HepG2 (cell line): ENCODE data around the gene NOSTRIN. TPM values are rescaled to one million over a fixed set of nuclear protein-coding genes. Genes with fewer than 3 reads are reported as not detected.
A peak's percentile ranks its signal among the peaks of the same experiment; 100 is the strongest.

Experiments
- ATRX ChIP-seq: sonication (generic); formaldehyde crosslinking; IDR thresholded peaks from 2 replicates; pipeline ENCODE4 v1.4.0; 2020; ENCODE audit warnings: missing genetic modification reagents, borderline replicate concordance
- CAMTA2 ChIP-seq: sonication (generic); formaldehyde crosslinking; IDR thresholded peaks from 2 replicates; pipeline ENCODE4 v1.4.0; 2020; ENCODE audit warnings: mild to moderate bottlenecking, missing genetic modification reagents, borderline replicate concordance
- DZIP1 ChIP-seq: sonication (generic); formaldehyde crosslinking; IDR thresholded peaks from 2 replicates; pipeline ENCODE4 v1.5.0; 2020; ENCODE audit warnings: mild to moderate bottlenecking, missing genetic modification reagents
- HNRNPUL1 ChIP-seq: fragments of 200-400 bp; formaldehyde crosslinking; IDR thresholded peaks from 2 replicates; pipeline ENCODE4 v1.6.1; 2017; ENCODE audit warnings: low read depth, mild to moderate bottlenecking, low read length, moderate library complexity
- KAT8 ChIP-seq: IDR thresholded peaks from 2 replicates; pipeline ENCODE4 v1.6.1; 2016; ENCODE audit warnings: missing genetic modification reagents, missing compliant biosample characterization
- KDM5B ChIP-seq: sonication (generic); formaldehyde crosslinking; IDR thresholded peaks from 2 replicates; pipeline ENCODE4 v1.4.0; 2020; ENCODE audit warnings: missing genetic modification reagents, mild to moderate bottlenecking, borderline replicate concordance
- KMT2B ChIP-seq: IDR thresholded peaks from 2 replicates; pipeline ENCODE4 v1.6.1; 2016; ENCODE audit warnings: missing genetic modification reagents, missing compliant biosample characterization
- MAZ ChIP-seq, 2 experiments: sonication (generic) in 1 of 2; formaldehyde crosslinking in 1 of 2; IDR thresholded peaks; 2 replicates each; pipeline versions ENCODE4 v1.5.0 to v1.6.1; 2012 to 2020; ENCODE audit warnings: low read depth in 2 of 2, mild to moderate bottlenecking in 2 of 2, borderline replicate concordance in 1 of 2, improper control_type of control experiment in 1 of 2, low read length in 1 of 2, missing genetic modification reagents in 1 of 2, moderate library complexity in 1 of 2
- MIXL1 ChIP-seq: IDR thresholded peaks from 2 replicates; pipeline ENCODE4 v1.6.1; 2016
- NAIF1 ChIP-seq: sonication (generic); formaldehyde crosslinking; IDR thresholded peaks from 2 replicates; pipeline ENCODE4 v1.5.0; 2020; ENCODE audit warnings: mild to moderate bottlenecking, missing genetic modification reagents, borderline replicate concordance
- NFATC3 ChIP-seq: sonication (generic); formaldehyde crosslinking; IDR thresholded peaks from 2 replicates; pipeline ENCODE4 v1.5.1; 2020; ENCODE audit warnings: mild to moderate bottlenecking, missing genetic modification reagents
- NFYC ChIP-seq: IDR thresholded peaks from 2 replicates; pipeline ENCODE4 v1.6.1; 2016; ENCODE audit warnings: missing genetic modification reagents, missing compliant biosample characterization
- NR0B2 ChIP-seq: sonication (generic); formaldehyde crosslinking; IDR thresholded peaks from 2 replicates; pipeline ENCODE4 v1.4.0; 2020; ENCODE audit warnings: mild to moderate bottlenecking, missing genetic modification reagents
- TBX2 ChIP-seq: sonication (generic); formaldehyde crosslinking; IDR thresholded peaks from 2 replicates; pipeline ENCODE4 v1.5.0; 2020; ENCODE audit warnings: missing genetic modification reagents, mild to moderate bottlenecking, borderline replicate concordance
- TEAD2 ChIP-seq: sonication (generic); formaldehyde crosslinking; IDR thresholded peaks from 2 replicates; pipeline ENCODE4 v1.9.0; 2021; ENCODE audit warnings: missing genetic modification reagents
- THAP8 ChIP-seq: sonication (generic); formaldehyde crosslinking; IDR thresholded peaks from 2 replicates; pipeline ENCODE4 v1.5.1; 2020; ENCODE audit warnings: missing genetic modification reagents, mild to moderate bottlenecking, borderline replicate concordance
- YEATS4 ChIP-seq: sonication (generic); formaldehyde crosslinking; IDR thresholded peaks from 2 replicates; pipeline ENCODE4 v1.4.0; 2020; ENCODE audit warnings: missing genetic modification reagents, borderline replicate concordance
- ZFP82 ChIP-seq: sonication (generic); formaldehyde crosslinking; IDR thresholded peaks from 2 replicates; pipeline ENCODE4 v1.5.1; 2020; ENCODE audit warnings: mild to moderate bottlenecking, missing genetic modification reagents, borderline replicate concordance
- ZFY ChIP-seq: sonication (generic); formaldehyde crosslinking; IDR thresholded peaks from 2 replicates; pipeline ENCODE4 v1.4.0; 2020; ENCODE audit warnings: missing genetic modification reagents
- ZNF232 ChIP-seq: sonication (generic); formaldehyde crosslinking; IDR thresholded peaks from 2 replicates; pipeline ENCODE4 v1.4.0; 2020; ENCODE audit warnings: missing genetic modification reagents, borderline replicate concordance
- ZNF30 ChIP-seq: sonication (generic); formaldehyde crosslinking; IDR thresholded peaks from 2 replicates; pipeline ENCODE4 v1.5.0; 2020; ENCODE audit warnings: mild to moderate bottlenecking, missing genetic modification reagents
- ZNF354B ChIP-seq: sonication (generic); formaldehyde crosslinking; IDR thresholded peaks from 2 replicates; pipeline ENCODE4 v1.8.0; 2022; ENCODE audit warnings: mild to moderate bottlenecking, missing genetic modification reagents
- ZNF446 ChIP-seq: sonication (generic); formaldehyde crosslinking; IDR thresholded peaks from 2 replicates; pipeline ENCODE4 v1.5.0; 2020; ENCODE audit warnings: mild to moderate bottlenecking, missing genetic modification reagents
- ZNF598 ChIP-seq: sonication (generic); formaldehyde crosslinking; IDR thresholded peaks from 2 replicates; pipeline ENCODE4 v1.5.1; 2020; ENCODE audit warnings: mild to moderate bottlenecking, missing genetic modification reagents, borderline replicate concordance
- ZNF614 ChIP-seq: IDR thresholded peaks from 2 replicates; pipeline ENCODE4 v1.6.1; 2018; ENCODE audit warnings: missing biosample characterization, missing genetic modification reagents, inconsistent platforms, borderline replicate concordance
- ZNF790 ChIP-seq: sonication (generic); formaldehyde crosslinking; IDR thresholded peaks from 2 replicates; pipeline ENCODE4 v1.8.0; 2022; ENCODE audit warnings: missing genetic modification reagents, mild to moderate bottlenecking, borderline replicate concordance
- ZSCAN30 ChIP-seq: sonication (generic); formaldehyde crosslinking; IDR thresholded peaks from 2 replicates; pipeline ENCODE4 v1.5.0; 2020; ENCODE audit warnings: mild to moderate bottlenecking, missing genetic modification reagents
- polyA plus RNA-seq, 8 experiments: library from polyadenylated mRNA; depleted of rRNA in 3 of 8; stranded (reverse) in 7 of 8; unstranded in 1 of 8; fragments of >200 nt; fragmentation: Illumina TruSeq in 4 of 8; extraction: Trizol in 4 of 8; gene quantifications; 2 replicates each; pipeline versions ENCODE4 v1.2.1 to v1.2.3, GENCODE V29; 2011 to 2016; ENCODE audit warnings: low read depth in 4 of 8, missing spikeins in 1 of 8, mixed read lengths in 1 of 8; ENCODE audit not compliant: insufficient read depth in 1 of 8
- total RNA-seq, 5 experiments: library from RNA; depleted of rRNA; stranded (reverse); fragments of >200 nt; fragmentation: Illumina TruSeq; extraction: Trizol; gene quantifications; 2 replicates each; pipeline ENCODE4 v1.2.3, GENCODE V29; 2016; ENCODE audit warnings: low read depth in 1 of 5

The NOSTRIN gene
- total and polyA plus RNA-seq, 2 of the 13 experiments (the other 11 are each of a cell fraction or from before 2014, with no cell fraction given): 0.22 TPM

GRCh38 chr2:168890006-168890782 lies 87.8 kb downstream of the NOSTRIN start, which contains the start of gene SPC25 (continued):
- TF ChIP-seq MAZ (IDR thresholded peaks at IDR 0.05; ENCODE audit: borderline replicate concordance, low read depth, low read length) (0 out of 2 replicates have a peak, but pooled peaks have one; percentile 43), MAZ (CRISPR knock-in tag; IDR thresholded peaks at IDR 0.05; ENCODE audit: low read depth) (peak; percentile 76), ZNF790 (CRISPR knock-in tag) (no peak), ZNF446 (CRISPR knock-in tag) (no peak), KDM5B (CRISPR knock-in tag) (peak; percentile 79; the same call in 1 of the 2 replicates), NR0B2 (CRISPR knock-in tag) (peak; percentile 63; the same call in 1 of the 2 replicates), TBX2 (CRISPR knock-in tag) (peak; percentile 49; the same call in 1 of the 2 replicates), ZNF614 (CRISPR knock-in tag) (peak; percentile 84; the same call in 1 of the 2 replicates), KAT8 (CRISPR knock-in tag) (peak; percentile 74; the same call in 1 of the 2 replicates), ZNF30 (no peak), CAMTA2 (no peak), DZIP1 (CRISPR knock-in tag) (no peak), THAP8 (CRISPR knock-in tag) (no peak; the same call in 1 of the 2 replicates), ATRX (CRISPR knock-in tag) (no peak), YEATS4 (CRISPR knock-in tag) (peak; percentile 96), ZFP82 (CRISPR knock-in tag) (no peak), ZFY (peak; percentile 92), ZNF354B (CRISPR knock-in tag) (no peak), ZNF598 (CRISPR knock-in tag) (peak; percentile 90), NFATC3 (CRISPR knock-in tag) (0 out of 2 replicates have a peak, but pooled peaks have one; percentile 46), HNRNPUL1 (no peak), ZNF232 (peak; percentile 81; the same call in 1 of the 2 replicates), NFYC (CRISPR knock-in tag) (peak; percentile 100), NAIF1 (no peak), KMT2B (peak; percentile 77), MIXL1 (CRISPR knock-in tag) (peak; percentile 64), ZSCAN30 (no peak), TEAD2 (CRISPR knock-in tag) (no peak)
